PC-9 (cell line): Measurements from ENCODE around the gene PLEKHG4B.

Experiments used
- CTCF ChIP-seq: fragments of 200-600 bp; sonication (generic); conservative IDR thresholded peaks from 2 replicates; pipeline ENCODE4 v1.6.1; 2017; ENCODE audit warnings: mixed run types, antibody characterized with exemption, mild to moderate bottlenecking, moderate library complexity
- EZH2 ChIP-seq: fragments of 200-600 bp; sonication (generic); IDR thresholded peaks from 2 replicates; pipeline ENCODE4 v1.8.0; 2017; ENCODE audit warnings: antibody characterized with exemption, low read depth

- TF ChIP-seq CTCF = no peak
- TF ChIP-seq EZH2 = no peak
Measured at GRCh38 chr5:197892-198489, 106.0 kb downstream of the PLEKHG4B start.
